GM18870 (cell line): ENCODE measurements around the gene TTC28.
"Not testable (repeated sequence)": the region's sequence is repeated elsewhere in the genome, so short reads cannot be mapped to it uniquely, and the experiment has no call there.

ENCODE experiments used
- ATAC-seq: cut with Tn5 transposase; IDR thresholded peaks from one replicate; pipeline ENCODE4 v1.9.1; 2021; ENCODE audit warnings: moderate library complexity; ENCODE audit not compliant: unreplicated experiment

The TTC28 gene

DNA sequence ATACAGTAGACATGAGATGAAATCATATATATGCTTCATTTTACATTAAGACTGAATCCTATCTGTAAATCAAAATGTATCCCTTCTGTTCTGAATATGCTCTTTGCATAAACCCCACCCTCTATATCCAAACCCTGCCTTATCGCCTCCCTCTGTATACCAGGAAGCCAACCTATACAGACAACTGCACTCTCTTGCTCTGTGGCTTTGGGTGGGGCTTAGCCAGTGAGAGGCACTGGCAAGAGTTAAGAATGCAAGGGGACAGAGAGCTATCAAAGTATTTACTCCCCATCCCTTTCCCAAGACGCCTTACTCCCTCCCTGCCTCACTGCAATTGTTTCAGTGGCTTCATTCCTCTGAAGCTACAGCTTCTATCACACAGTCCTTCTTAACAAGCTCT is 309.8 kb downstream of the TTC28 start:
- ATAC-seq, result no peak

DNA sequence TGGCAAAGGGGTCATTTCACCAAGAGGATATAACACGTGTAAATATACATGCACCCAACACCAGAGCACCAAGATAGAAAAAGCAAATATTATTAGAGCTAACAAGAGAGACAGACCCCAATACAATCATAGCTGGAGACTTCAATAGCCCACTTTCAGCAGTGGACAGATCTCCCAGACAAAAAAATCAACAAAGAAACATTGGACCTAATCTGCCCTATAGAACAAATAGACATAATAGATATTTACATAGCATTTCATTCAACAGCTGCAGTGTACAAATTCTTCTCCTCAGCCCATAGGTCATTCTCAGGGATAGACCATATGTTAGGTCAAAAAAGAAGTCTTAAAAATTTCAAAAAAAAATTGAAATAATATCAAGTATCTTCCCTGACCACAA is 312.8 kb downstream of the TTC28 start:
- ATAC-seq, result no peak

DNA sequence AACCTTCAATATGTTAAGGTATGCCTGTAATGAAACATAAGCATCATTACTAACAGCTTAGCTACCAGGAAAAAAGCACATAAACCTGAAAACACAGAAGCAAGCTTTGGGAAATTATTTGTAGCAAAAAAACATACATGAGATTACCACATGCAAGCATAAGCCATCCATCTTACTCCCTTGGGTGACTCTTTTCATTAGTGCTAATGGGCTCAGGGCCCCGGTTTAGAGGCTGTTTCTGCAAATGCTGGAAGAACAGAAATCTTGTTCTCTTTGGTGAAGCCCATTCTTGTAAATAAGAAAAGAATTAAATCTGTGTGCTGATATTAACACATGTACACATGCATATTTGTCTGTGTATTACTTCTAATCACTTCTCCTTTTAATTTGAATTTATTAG is 314.3 kb downstream of the TTC28 start:
- ATAC-seq, result no peak

DNA sequence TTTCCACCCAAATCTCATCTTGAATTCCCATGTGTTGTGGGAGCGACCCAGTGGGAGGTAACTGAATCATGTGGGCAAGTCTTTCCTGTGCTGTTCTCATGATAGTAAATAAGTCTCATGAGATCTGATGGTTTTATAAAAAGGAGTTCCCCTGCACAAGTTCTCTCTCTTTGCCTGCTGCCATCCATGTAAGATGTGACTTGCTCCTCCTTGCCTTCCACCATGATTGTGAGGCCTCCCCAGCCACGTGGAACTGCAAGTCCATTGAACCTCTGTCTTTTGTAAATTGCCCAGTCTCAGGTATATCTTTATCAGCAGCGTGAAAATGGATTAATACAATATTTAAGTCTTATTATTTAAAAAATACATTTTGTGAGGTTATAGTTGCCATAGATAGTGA is 315.5 kb downstream of the TTC28 start:
- ATAC-seq, result not testable (repeated sequence)

DNA sequence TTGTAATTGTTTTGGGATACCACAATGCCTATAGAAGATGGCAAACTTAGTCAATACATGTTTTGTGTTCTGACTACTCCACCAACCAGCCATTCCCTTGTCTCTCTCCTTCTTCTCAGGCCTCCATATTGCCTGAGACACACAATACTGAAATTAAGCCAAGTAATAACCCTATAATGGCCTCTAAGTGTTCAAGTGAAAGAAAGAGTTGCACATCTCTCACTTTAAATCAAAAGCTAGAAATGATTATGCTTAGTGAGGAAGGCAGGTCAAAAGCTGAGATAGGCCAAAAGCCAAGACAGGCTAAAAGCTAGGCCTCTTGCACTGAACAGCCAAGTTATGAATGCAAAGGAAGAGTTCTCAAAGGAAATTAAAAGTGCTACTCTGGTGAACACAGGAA is 318.7 kb downstream of the TTC28 start:
- no peak for ATAC-seq

DNA sequence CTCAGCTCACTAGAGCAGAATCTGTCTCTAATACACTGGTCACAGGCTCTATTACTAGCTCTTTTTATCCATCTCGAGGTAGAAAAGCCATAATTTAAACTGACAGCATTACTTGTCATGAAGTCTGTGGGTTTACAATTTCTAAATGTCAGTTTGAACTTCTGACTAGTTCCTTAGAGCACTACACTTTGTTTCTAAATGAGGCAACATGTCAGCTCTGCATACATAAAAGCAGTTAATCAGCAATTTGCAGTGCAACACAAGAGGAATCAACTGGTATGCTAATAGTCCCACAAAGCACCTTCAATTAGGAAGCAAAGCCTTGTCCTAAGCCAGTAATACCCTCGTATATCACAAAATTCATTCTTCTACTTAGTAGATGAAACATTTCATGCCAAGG is 321.3 kb downstream of the TTC28 start:
- ATAC-seq, result no peak

DNA sequence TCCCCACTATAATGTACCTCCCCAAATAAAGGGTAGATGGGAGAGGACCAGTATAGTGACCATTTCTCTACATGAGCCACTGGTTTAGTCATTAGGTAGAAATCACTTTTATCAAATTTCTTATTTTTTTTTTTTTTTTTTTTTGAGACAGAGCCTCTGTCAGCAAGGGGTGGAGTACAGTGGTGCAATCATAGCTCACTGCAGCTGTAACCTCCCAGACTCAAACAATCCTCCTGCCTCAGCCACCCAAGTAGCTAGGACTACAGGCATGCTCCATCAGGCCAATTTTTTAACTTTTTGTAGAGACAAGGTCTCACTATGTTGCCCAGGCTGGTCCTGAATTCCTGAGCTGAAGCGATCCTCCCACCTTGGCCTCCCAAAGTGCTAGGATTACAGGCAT is 322.4 kb downstream of the TTC28 start:
- no peak for ATAC-seq

DNA sequence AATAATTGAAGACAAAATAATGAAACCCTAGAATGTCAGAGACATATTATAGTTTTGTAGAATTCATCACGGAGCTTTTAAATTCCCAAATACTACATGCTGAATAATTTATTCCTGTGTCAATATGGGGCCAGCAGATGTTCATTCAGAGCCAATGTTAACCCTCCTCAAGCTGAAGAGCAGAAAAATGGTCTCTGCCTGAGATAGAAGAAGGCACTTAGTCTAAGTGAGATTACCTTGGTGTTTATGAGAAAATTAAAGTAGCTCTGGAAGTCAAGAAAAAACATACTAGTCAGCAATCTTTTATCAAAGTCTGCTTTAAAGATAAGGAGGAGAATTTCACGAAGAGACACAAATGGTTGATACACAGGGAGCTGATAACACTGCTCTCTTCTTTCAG is 328.2 kb downstream of the TTC28 start:
- no peak for ATAC-seq

DNA sequence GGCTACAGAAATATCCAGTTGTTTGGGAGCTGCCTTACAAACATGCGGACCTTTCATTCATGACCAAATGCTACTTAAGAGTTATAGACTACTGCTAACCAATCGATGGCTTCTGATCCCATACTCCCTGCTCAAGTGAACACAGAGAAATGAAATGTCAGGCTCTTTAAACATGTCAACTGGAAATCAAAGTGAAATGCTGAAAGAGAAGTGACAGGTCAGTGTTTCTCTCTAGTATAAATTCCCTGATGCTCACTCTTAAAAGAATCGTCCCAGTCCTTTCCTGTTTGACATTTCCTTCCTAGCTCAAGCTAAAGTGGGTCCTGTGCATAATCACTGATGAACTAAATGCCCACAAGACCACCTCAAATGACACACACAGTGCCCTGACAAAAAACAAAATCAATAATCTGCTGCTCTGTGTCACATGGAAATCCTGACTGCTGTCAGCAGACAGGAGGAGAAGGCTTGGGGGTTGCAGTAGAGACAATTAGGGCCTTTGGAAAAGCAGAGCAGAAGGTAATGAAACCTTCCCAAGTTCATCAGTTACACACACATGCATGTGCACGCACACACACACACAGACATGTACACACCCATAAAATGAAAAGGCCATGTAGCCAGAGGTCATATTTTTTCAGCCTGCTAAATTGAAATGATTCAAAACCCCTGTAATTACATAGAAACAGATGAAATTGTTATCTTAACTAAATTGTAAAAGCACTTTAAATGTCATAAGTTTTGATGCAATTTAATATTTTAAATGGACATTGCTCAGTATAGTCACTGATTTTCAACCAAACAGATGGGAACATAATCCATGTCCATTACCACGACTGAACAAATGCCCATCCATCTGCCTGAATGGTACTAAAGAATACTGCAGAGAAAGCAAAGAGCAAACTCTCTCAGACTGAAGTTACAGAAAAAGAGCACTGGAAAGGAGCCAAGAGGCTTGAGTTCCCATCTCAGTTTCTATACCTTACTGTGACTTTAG is 330.7 kb downstream of the TTC28 start:
- no peak for ATAC-seq

DNA sequence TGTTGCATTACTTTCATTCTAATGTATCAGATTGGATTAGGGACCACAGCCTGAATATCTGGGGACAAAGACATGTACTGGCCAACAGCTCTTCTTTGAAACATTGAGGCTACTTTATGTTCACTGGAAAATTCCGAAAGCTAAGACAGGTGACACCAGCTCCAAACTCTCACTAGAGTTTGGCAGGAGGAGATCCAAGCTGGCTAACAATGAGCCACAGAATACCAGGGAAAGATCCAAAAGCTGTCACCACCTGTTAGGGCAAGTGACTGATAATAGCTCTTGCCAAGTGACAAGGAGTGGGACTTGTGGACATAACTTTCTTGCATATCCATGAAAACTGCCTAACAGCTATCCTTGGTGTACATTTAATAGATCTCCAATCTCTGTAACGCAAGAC is 333.3 kb downstream of the TTC28 start:
- no peak for ATAC-seq

DNA sequence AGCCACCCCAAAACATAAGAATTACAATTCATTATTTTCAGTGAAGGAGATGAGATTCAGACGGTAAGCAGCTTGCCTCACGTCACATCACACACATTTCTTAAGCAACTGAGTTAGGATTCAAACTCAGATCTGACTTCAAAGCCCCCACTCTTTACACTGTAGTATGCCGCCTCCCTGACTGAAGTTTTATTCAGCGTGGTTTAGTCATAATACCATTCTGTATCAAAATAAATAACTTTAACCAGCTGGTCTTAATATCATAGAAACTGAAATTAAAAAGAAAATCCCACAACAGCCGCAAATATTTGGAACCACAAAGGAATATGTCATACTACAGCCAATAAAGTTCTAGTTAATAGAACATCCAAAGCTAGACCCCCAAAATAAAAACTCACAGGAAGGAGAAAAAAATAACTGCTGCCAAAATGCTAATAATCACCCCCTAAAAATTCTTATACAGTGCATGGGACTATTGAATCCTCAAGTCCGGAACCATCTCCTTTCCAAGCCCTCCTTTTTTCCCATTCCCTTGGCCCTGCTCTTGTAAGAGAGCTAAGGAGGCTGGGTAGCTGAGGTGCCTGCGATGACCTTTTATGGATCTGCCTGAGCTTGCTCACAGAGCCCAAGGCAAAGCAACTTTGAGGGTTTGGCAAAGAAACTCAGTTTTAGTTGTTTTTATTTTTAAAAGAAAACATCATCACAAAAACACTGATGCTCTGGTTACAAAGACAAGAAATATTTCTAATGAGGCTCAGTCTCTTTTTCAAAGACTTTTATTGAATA is 334.5 kb downstream of the TTC28 start:
- ATAC-seq, result no peak

DNA sequence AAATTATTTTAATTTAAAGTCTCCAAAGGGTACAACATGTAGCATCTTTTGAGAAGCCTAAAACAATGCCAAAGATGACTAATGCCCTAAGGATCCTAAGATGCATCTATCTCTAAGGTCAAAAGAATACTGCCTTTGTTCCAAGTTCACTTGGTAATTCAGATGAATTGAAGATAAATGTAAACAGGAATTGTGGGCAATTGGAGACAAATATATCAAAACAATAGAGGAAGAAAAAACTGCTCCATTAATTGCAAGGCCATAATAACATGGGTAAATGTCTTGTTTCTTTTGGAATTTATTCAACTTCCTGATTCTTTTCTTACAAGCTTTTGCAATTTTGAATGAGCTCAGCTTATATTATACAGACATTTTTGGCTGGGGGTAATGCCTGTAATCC is 338.6 kb downstream of the TTC28 start:
- ATAC-seq, result no peak

DNA sequence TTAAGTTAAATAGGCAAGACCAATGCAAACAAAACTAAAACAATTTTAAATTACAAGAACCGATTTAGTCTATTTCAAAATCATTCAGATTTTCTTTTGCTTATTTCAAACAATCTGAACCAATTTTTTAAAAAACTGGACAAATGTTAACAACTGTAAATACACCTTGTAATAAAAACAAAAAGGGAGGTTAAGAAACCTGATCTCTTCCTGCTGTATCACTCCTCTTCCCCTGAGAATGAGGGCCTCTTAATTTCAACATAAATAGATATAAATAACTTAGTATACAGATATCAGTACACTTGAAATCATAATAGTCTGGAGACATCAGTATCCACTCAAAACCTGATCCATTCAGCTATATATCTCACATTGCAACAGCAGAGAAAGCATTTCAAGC is 346.6 kb downstream of the TTC28 start:
- ATAC-seq, result no peak

DNA sequence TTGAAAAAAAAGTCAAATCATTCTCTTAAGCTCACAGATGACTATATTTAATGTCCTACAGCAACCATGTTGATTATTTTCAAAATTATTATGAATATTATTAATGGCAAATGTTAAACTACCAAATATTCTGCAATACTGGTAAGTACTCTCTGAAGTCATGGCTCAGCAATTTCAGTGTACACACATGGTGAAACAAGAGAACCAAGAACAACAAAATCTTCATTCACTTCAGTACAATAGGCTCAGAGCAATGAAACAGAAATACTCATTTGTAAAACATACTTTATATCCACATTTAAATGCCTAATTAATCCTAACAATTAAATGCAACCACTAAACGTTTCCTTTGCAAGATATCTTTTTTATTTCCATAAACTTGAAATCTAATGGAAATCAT is 347.2 kb downstream of the TTC28 start:
- no peak for ATAC-seq

DNA sequence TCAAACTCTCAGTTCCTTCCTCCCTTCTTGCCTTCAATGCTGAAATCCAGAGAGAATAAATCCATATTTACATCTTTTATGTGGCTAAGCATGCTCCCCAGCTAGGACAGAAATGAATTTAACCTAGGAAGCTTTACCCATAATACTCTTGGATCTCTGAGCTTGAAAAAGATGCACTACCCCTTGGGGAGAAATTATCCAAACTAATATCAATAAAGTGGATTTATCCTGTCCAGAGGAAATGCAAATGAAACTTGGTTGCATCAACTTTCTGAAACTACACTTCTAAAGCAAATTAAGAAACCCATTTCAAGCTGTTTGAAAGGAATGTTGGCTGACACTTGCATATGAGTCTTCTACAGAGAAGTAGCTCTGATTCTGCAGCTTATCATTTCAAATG is 347.9 kb downstream of the TTC28 start:
- ATAC-seq, result no peak

DNA sequence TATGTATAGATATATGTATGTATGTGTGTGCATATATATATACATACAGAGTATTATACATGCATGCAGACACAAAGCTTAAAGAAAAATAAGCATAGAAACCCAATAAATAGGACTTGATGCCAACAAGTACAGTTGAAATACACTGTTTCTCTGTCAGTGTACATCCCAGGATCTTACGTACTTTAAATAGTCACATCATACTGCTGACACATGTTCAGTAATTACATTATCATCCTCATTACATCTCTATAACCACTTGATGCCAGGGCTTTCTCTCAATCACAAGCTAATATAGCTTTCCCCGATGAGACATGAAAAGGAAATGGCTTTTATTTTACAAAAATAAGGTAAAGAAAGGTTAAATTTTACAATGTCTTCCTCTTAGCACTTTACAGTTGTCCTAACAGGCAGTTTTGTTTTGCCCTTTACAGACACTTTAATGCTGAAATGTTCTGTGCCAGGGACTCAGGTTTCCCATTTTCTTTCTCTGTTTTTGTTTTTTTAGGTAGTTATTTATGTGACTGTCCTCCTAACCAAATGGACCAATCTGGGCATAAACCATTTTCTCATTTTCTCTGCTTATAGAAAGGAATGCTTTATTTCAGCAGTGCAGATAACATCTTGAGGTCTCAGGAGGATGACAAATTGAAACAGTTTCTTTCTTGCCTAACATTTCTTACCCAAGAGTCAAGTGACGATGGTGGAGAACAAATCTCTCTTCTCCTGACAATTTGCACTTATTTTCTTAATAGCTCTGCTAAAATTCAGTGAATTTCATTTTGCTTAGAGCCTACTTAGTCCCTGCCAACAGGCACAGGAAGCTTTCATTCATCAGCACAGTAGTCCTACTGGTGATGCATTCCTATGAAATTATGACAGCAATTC is 350.2 kb downstream of the TTC28 start:
- ATAC-seq, result no peak

DNA sequence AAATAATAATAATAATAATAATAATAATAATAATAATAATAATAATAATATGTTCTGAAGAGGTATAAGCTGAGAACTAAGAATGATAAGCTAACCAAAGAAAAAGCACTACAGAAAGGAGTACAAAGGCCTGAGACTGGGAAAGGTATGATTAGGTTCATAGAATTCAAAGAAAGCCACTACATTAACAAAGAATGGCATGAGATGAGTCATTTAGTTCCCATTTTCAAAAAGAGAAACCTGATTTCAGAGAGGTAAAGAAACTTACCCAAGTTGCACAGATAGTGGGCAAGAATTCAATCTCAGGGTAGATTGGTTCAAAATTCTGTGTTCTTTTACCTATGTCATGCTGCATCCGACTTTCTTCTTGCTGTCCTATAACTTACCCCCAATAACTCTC is 350.9 kb downstream of the TTC28 start:
- ATAC-seq, result no peak

DNA sequence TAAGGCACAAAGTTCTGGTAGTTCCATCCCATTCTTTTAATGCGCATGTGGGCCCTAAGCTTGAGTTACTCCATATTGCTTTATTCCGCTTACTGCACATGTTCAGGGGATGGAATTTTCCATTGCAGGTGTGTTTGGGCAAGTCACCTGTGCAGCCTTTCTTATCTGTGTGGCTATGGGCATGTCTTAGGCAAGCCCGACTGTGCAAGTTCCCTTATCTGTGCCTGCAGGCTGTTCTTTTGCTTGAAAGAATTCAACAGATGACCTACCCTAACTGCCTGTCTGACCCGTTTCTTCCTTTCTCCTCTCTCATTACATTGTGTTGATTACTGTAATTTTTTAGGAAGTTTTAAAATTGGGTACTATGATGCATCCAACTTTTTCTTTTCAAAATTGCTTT is 363.6 kb downstream of the TTC28 start:
- ATAC-seq, result no peak

DNA sequence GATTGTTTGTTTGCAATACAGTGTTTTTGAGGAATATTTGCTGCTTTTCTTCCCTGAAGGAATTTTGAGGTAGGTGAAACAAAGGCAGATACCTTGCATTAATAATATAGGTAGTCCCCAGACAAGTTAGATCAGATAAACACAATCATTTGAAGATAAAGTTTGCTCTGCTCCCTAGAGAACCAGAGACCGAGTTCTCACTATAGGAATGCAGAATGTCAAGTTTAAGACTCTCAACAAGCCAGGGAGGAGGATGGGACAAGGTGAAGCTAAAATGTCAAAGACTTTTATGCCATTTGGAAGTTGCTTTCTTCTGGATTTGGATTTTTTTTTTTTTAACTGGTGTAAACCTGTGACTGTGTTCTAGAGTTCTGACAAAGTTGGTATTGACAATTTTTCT is 364.7 kb downstream of the TTC28 start:
- ATAC-seq, result no peak

DNA sequence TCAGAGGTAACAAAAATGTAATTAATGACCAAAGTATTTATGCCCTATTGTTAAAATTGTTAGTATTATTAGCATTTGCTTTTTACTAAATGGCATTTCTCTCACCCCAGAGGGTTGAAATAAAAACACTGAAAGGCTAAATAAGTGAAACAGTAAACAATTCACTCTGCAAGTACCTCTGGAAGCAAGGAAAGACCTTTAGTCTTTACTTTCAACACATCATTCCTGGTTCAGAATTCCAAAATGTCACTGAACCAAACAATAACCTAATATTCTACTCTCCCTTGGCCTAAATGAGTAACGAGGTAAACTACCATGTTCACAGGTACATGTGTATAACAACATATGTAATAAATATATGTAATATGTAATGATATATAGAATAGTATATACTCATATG is 369.3 kb downstream of the TTC28 start:
- no peak for ATAC-seq

DNA sequence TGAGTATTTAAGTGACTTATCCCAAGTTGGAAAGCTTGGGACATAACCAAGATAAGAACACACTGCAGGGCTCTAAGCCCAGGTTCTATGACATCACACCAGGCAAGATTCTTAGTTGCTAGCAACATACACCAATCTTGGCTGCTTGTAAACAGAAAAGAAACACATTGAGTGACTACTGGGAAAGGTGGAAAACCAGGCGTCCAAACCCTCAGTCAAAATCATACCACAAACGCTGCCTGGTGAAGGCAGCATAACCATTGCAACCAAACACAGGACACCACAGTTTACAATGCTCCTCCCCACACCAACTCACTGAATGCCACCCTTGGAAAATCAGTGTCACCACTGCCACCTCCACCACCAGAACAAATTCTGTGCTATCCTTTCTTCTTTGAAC is 379.9 kb downstream of the TTC28 start:
- ATAC-seq, result no peak
